NCI-H2196 treated with DMSO at 0.1 percent for 48 hours (cell line): ENCODE data around the gene ANXA10.
"Not testable (repeated sequence)": the region's sequence is repeated elsewhere in the genome, so short reads cannot be mapped to it uniquely, and the experiment has no call there.

Experiments
- DNase-seq: peaks from one replicate; lab custom pipeline; 2025; ENCODE audit not compliant: unreplicated experiment; lab: John Stamatoyannopoulos, UW

The ANXA10 gene

DNA sequence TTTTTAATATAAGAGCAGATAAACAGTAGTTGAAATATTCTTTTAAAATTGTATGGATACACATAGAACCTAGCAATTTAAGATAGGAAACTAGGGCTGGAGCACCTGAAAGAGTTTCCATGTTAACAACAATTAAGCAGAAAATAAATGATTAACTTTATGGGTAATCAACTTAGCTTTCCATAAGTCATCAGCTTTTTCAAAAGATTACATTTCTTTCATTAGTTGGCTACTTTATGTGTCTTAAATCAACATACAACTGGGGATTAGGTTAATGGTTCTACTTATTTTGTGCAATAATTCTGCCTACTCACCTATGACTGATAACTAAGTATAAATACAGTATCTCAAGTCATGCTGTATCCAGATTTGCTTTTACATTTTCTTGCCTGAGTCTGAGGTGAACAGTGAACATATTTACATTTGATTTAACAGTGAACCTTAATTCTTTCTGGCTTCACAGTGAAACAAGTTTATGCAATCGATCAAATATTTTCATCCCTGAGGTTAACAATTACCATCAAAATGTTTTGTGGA, at the start of gene ANXA10:
TSS of gene ANXA10 (plus strand) at position 362 of the 537 bp plus-strand sequence. CDS start at position 526, 164 bp downstream.
- DNase-seq, result no peak

DNA sequence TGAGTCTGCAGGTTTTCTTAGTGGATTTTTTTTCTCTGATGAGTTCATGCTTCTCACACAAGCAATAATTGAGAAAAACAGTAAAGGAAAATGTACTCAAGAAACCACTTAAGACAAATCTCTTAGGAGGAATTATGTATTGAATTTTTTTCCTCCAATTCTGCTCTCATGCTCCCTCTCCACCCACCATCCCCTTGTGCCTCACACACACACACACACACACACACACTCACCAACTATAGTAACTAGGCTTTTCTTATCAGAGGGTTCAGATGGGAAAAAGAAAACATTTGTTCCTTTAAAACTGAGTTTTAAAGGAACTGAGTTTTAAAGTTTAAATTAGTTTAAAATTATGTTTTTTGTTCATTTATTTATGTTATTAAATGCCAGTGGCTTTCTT, 47.0 kb upstream of the ANXA10 start:
- DNase-seq, result no peak

DNA sequence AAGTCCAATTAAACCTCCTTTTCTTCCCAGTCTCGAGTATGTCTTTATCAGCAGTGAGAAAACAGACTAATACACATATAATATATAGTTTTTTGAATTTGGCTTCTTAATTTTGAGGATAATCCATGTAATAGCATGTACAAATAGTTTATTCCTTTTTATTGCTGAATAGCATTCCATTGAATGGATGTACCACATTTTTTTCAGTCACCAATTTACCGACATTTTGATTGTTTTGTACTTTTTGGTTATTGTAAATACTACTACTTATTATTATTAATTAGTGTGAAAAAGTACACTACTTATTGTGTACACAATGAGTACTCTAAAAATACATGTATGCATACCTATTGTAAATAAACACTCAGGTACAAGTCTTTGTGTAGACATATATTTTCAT, 42.3 kb upstream of the ANXA10 start:
- DNase-seq, result no peak

DNA sequence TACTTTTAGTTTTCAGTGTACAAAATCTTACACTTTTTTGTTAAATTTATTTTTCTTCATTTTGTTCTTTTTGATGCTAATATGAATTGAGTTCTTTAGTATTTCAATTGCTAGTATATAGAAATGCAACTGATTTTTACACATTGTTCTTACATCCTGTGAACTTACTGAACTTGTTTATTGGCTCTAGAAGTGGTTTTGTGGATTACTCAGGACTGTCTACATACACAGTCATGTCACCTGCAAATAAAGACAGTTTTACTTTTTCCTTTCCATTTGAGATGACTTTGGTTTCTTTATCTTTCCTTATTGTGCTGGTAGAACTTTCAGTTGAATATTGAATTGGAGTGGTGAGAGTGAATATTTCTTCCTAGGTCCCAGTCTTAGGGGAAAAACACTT, 40.8 kb upstream of the ANXA10 start:
- DNase-seq, result no peak

DNA sequence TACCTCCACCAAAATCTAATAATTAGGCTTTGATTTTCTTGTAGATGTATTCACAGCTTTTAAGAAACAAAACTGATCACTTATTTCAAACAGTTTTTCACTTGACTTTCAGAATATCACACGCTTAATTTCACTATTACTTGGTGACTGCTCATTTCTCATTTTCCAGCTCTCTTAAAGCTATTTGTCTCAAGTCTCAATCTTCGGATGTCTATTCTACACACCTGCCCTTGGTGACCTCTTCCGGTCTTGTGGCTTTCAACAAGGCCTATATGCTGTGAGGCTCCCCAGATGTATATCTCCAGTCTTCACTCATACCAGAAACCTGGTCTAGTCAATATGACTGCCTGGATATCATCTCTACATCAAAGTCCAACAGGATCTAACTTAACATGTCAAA, 34.9 kb upstream of the ANXA10 start:
- no peak for DNase-seq

GRCh38 chr4:168059251-168059650, 33.1 kb upstream of the ANXA10 start:
- no peak for DNase-seq

- DNase-seq, result no peak
These were observed 29.3 kb upstream of the ANXA10 start for GRCh38 chr4:168063031-168063430.

- DNase-seq, result no peak
These were observed 21.4 kb upstream of the ANXA10 start for GRCh38 chr4:168070903-168071302.

DNA sequence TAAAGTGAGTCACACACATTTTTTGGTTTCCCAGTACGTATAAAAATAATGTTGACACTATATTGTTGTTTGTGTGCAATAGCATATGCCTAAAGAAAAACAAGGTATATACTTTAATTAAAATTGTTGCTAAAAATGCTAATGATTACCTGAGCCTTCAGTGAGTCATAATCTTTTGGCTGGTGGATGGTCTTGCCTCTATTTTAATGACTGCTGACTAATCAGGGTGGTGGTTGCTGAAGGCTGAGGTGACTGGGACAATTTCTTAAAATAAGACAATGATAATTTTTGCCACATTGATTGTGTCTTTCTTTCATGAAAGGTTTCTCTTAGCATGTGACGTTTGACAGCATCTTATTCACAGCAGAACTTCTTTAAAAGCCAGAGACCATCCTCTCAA, 21.0 kb upstream of the ANXA10 start:
- no peak for DNase-seq

DNA sequence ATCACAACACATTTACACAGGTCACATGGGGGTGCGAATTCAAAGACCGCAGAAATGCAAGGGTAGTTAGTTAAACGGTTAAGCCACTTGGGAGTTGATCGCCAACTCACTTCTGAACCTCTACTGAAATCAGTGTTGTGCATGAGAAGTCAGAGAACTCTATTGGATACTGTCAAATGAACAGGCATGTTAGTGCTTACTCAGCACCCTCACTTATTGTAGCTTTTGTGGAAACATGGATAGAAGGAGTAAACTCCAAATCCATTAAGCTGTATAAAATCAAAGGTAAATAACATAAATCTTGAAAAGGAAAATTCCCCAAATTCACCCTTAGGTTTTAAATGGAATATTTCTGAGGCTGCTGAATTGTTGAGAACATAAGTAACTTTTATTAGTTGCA, 17.5 kb upstream of the ANXA10 start:
- DNase-seq, result no peak

GRCh38 chr4:168076989-168077725, 15.2 kb upstream of the ANXA10 start:
- no peak for DNase-seq

- DNase-seq, result no peak
These were observed 14.6 kb upstream of the ANXA10 start for GRCh38 chr4:168077726-168078239.

- DNase-seq, result no peak
These were observed 10.0 kb upstream of the ANXA10 start for GRCh38 chr4:168082379-168082778.

DNA sequence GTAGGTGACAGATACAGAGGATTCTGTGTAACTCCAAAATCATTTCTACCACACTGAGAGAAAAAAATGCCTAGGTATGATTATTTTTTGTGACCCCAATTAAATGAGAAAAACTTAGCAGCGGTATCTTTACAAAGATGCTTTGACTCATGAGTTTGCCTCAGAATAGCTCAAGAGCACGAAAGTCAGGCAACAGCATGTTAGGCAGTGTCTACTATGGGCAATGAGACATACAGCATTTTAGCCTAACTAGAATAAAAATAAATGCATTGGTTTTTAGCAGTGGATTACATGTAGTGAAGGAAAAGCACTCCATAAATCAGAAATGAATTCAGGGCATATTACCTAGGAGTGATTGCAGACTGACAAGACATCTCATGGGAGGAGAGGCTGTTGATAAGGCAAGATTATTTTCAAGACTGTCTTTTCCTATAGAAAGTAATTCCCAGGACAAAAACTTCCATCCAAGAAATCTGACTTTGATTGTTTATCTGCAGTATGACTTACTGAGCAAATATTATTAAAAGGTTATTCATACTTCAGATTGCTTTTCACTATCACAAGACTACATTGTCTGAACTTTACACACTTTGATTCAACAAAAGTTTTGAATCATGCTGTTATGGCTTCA, 3.6 kb downstream of the ANXA10 start:
- DNase-seq, result no peak

GRCh38 chr4:168096407-168096784, 4.1 kb downstream of the ANXA10 start:
- no peak for DNase-seq

DNA sequence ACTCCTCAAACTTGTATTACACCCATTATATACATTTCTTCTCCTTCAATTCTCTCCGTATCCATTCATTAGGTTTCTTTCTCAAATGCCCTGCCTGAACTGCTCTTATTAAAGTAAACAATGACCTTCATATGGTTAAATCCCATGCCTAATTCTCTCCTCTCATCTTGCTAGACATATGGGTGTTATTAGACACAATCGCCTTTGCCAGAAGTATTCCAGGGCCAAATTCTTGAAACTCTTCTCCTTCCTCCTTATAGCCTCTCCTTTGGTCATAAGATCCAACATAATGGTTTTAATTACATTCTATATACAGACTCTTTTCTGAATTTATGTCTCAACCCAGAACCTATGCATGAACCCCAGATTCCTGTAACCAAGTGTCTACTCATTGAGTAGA, 4.8 kb downstream of the ANXA10 start:
- no peak for DNase-seq

- DNase-seq, result no peak
These were observed 5.9 kb downstream of the ANXA10 start for GRCh38 chr4:168098248-168098717.

DNA sequence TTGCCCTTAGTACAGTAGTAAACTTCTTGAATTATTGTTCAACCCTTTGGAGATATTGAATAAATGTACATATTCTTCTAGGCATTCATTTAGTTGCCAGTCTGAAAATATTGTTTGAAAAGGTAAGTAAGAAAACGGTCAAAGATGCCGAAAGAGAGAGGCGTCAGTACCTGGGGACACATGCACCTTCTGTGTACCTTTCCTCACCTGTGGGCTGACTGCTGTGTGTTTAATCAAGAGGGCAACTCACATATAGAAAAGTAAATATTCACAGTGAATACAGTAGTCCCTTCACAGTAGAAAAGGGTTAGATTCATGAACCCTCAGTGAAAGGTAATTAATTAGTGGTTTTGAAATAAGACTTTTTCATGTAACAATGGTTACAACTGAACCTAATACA, 6.9 kb downstream of the ANXA10 start:
- no peak for DNase-seq

GRCh38 chr4:168101026-168101425, 8.7 kb downstream of the ANXA10 start:
- DNase-seq, result no peak

DNA sequence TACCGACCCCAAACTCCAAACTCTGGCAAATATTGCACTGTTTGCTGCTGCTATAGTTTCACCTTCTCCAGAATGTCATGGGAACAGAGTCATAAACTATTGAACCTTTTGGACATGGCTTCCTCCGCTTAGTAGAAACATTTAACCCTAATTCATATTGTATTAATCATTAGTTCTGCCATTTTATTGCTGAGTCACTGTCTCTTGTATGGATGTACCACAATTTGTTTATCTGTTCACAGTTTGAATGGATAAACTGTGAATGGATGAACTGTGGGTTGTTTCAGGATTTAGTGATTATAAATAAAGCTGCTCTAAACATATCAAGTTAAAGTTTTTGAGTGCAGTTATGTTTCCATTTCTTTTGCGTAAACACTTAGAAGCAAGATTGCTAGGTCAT, 10.1 kb downstream of the ANXA10 start:
- no peak for DNase-seq

GRCh38 chr4:168109527-168109926, 17.2 kb downstream of the ANXA10 start:
- no peak for DNase-seq

GRCh38 chr4:168113059-168113458, 20.7 kb downstream of the ANXA10 start:
- not testable (repeated sequence) for DNase-seq
